OCI-LY1 (cell line): ENCODE results near the gene HECTD2.
"Not testable (repeated sequence)": the region's sequence is repeated elsewhere in the genome, so short reads cannot be mapped to it uniquely, and the experiment has no call there.

ENCODE experiments used
- CTCF ChIP-seq: fragments of 200-600 bp; sonication (generic), shearing (Covaris generic); IDR thresholded peaks from 2 replicates; pipeline ENCODE4 v1.5.1; 2017; ENCODE audit warnings: mild to moderate bottlenecking, antibody characterized with exemption, low read length, moderate library complexity, mixed read lengths
- EZH2 ChIP-seq: fragments of 200-600 bp; sonication (generic), shearing (Covaris generic); IDR thresholded peaks from 2 replicates; pipeline ENCODE4 v1.8.0; 2017; ENCODE audit warnings: borderline replicate concordance, mixed run types, mild to moderate bottlenecking, antibody characterized with exemption, low read length, moderate library complexity, mixed read lengths

GRCh38 chr10:91390513-91390825, 19.7 kb upstream of the HECTD2 start:
- TF ChIP-seq CTCF, EZH2: not testable (repeated sequence)
